Parathyroid adenoma (tissue), 2 donors: ENCODE measurements around the gene ZDHHC22.
"Not testable (repeated sequence)": the region's sequence is repeated elsewhere in the genome, so short reads cannot be mapped to it uniquely, and the experiment has no call there.

ENCODE experiments used
- H2AFZ ChIP-seq: fragments of 300-600 bp; sonication (generic); one replicate; pipeline ENCODE4 v1.7.0; 2017; ENCODE audit warnings: antibody characterized with exemption, mild to moderate bottlenecking
- H3K27ac ChIP-seq: fragments of 300-600 bp; sonication (generic); one replicate; pipeline ENCODE4 v1.7.0; 2017
- H3K27me3 ChIP-seq: fragments of 300-600 bp; sonication (generic); one replicate; pipeline ENCODE4 v1.7.0; 2017; ENCODE audit warnings: low read length; ENCODE audit not compliant: control insufficient read depth, insufficient read depth
- H3K36me3 ChIP-seq: fragments of 300-600 bp; sonication (generic); one replicate; pipeline ENCODE4 v1.7.0; 2017; ENCODE audit warnings: low read length; ENCODE audit not compliant: control insufficient read depth, insufficient read depth
- H3K4me1 ChIP-seq: fragments of 300-600 bp; sonication (generic); one replicate; pipeline ENCODE4 v1.7.0; 2017; ENCODE audit warnings: control low read depth
- H3K4me2 ChIP-seq: fragments of 300-600 bp; sonication (generic); one replicate; pipeline ENCODE4 v1.7.0; 2017; ENCODE audit warnings: low read length
- H3K4me3 ChIP-seq: fragments of 300-600 bp; sonication (generic); one replicate; pipeline ENCODE4 v1.7.0; 2017; ENCODE audit warnings: low read depth, low read length
- H3K79me2 ChIP-seq: fragments of 300-600 bp; sonication (generic); one replicate; pipeline ENCODE4 v1.7.0; 2017; ENCODE audit warnings: control low read depth
- H3K9ac ChIP-seq: fragments of 300-600 bp; sonication (generic); one replicate; pipeline ENCODE4 v1.7.0; 2017; ENCODE audit warnings: mild to moderate bottlenecking
- H3K9me3 ChIP-seq: fragments of 300-600 bp; sonication (generic); one replicate; pipeline ENCODE4 v1.7.0; 2017; ENCODE audit warnings: low read length; ENCODE audit not compliant: control insufficient read depth
- TF ChIP-seq, protein P1 (sequence below): fragments of 300-600 bp; sonication (generic); IDR thresholded peaks from one replicate; pipeline ENCODE4 v1.7.0; 2017; ENCODE audit warnings: antibody characterized with exemption, mild to moderate bottlenecking
- donor health status: primary hyperparathyroidism.

Gene ZDHHC22

DNA sequence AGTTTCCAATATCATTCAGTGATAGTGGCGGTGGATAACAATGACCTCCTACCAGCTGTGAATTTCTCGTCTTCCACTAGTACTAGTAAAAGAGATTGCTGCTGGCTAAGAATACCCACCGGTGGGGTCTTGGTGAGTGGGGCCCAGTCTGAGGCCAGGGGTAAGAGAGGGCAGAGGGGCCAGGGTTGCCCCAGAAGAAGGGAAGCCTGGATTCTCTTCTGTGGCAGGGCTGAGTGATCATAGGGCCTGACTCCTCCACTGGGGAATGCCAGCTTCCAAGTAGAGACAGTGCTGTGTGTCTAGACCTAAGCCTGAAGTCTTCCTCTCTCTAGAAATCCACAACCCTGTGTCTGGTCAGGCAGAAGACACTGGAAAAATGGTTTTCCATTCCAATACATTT is 34.3 kb upstream of the ZDHHC22 start:
- Histone ChIP-seq H3K4me3 (no peak overlapping the region), H3K27me3 (no peaks in the 10 kb centered on the region), H3K9me3 (no peaks in the 10 kb centered on the region), H3K9ac (no peak overlapping the region), H3K27ac (no peak overlapping the region), H3K4me2 (no peak overlapping the region), H3K4me1 (no peaks in the 10 kb centered on the region), H3K36me3 (no peaks in the 10 kb centered on the region), H3K79me2 (no peaks in the 10 kb centered on the region), H2AFZ (no peak overlapping the region)
- TF ChIP-seq, protein P1, sequence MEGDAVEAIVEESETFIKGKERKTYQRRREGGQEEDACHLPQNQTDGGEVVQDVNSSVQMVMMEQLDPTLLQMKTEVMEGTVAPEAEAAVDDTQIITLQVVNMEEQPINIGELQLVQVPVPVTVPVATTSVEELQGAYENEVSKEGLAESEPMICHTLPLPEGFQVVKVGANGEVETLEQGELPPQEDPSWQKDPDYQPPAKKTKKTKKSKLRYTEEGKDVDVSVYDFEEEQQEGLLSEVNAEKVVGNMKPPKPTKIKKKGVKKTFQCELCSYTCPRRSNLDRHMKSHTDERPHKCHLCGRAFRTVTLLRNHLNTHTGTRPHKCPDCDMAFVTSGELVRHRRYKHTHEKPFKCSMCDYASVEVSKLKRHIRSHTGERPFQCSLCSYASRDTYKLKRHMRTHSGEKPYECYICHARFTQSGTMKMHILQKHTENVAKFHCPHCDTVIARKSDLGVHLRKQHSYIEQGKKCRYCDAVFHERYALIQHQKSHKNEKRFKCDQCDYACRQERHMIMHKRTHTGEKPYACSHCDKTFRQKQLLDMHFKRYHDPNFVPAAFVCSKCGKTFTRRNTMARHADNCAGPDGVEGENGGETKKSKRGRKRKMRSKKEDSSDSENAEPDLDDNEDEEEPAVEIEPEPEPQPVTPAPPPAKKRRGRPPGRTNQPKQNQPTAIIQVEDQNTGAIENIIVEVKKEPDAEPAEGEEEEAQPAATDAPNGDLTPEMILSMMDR: no peak

DNA sequence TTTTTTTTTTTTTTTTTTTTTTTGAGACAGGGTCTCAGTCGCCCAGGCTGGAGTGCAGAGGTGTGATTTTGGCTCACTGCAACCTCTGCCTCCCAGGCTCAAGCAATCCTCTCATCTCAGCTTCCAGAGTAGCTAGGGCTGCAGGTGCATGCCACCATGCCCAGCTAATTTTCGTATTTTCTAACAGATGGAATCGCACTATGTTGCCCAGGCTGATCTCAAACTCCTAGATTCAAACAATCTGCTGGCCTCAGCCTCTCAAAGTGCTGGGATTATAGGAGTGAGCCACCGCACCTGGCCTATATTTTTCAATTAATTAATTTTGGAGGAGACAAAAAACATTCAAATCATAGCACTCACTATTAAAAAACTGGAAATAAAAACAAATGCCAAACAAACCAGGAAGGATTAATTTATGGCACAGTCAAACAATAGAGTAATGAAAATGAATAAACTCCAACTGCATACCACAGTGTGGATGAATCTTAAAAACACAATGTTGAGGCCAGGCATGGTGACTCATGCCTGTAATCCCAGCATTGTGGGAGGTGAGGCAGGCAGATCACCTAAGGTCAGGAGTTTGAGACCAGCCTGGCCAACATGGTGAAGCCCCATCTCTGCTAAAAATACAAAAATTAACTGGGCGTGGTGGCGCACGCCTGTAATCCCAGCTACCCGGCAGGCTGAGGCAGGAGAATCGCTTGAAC is 32.5 kb upstream of the ZDHHC22 start:
- not testable (repeated sequence) for H3K79me2 ChIP-seq, H3K27ac ChIP-seq, H3K4me1 ChIP-seq, H3K9ac ChIP-seq, H3K4me3 ChIP-seq, H2AFZ ChIP-seq, H3K27me3 ChIP-seq, H3K9me3 ChIP-seq, H3K4me2 ChIP-seq, H3K36me3 ChIP-seq

DNA sequence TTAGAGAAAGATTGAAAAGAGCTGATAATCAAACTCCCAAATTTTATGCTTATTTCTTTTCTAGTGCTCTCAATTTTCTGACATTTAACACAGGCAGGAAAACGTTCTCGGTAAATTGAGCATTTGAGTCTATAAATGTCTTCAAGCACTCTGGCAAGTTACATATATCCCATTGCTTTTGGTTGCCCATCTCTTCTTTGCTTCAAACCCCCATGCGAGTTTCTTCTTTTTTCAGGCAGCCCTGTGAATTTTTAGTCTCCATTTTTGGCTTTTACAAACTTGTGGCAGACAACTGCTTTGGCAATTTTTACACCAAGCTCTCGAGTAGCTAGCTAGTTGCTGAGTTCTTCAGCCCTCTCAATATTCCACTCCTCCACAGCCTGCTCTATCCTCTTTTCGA is 31.3 kb upstream of the ZDHHC22 start:
- no peaks in the 10 kb centered on the region for H3K79me2 ChIP-seq
- H3K4me1 ChIP-seq: no peaks in the 10 kb centered on the region
- H3K27ac ChIP-seq: no peak overlapping the region
- TF ChIP-seq, protein P1: no peak
- no peak overlapping the region for H2AFZ ChIP-seq
- H3K9me3 ChIP-seq: no peaks in the 10 kb centered on the region
- no peak overlapping the region for H3K4me2 ChIP-seq
- no peak overlapping the region for H3K4me3 ChIP-seq
- no peaks in the 10 kb centered on the region for H3K27me3 ChIP-seq
- H3K9ac ChIP-seq: no peak overlapping the region
- no peaks in the 10 kb centered on the region for H3K36me3 ChIP-seq

DNA sequence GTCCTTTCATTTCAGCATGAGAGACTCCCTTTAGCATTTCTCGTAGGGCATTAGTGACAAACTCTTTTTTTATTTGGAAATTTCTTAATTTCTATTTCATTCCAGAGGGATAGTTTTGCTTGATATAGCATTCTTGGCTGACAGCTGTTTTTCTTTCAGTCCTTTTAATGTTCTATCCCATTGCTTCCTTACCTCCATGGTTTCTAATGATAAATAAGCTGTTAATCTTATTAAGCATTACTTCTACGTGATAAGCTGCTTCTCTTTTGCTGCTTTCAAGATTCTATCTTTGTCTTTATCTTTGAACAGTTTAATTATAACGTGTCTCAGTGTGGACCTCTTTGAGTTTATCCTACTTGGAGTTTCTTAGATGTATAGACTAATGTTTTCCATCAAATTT is 28.5 kb upstream of the ZDHHC22 start:
- TF ChIP-seq, protein P1: no peak
- Histone ChIP-seq H3K4me1 (no peaks in the 10 kb centered on the region), H3K79me2 (no peaks in the 10 kb centered on the region), H3K27ac (no peak overlapping the region), H2AFZ (no peak overlapping the region), H3K4me2 (no peak overlapping the region), H3K9me3 (no peaks in the 10 kb centered on the region), H3K4me3 (no peak overlapping the region), H3K36me3 (no peaks in the 10 kb centered on the region), H3K27me3 (no peaks in the 10 kb centered on the region), H3K9ac (no peak overlapping the region)

DNA sequence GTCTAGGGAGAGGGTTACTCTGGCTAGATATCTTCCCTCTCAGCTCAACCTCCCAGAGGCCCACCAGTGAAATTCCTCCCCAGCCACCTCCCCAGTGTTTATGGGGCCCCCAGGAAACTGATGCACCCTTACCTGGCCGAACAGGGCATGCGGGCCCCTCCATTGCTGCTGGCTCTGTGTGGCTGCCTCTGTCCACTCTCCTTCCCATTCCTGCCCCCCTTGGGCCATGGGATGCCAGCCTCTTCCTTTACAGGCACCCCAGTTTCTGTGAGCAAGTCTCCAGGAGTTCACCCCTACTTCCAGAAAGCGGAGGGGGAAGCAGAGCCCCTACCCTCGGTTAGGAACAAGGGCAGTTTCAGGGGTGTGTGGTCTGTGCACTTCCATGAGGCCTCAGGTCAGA is 19.4 kb upstream of the ZDHHC22 start:
- H3K27me3 ChIP-seq: no peaks in the 10 kb centered on the region
- TF ChIP-seq, protein P1: no peak
- H3K4me3 ChIP-seq: no peak overlapping the region
- H3K9ac ChIP-seq: no peak overlapping the region
- H3K79me2 ChIP-seq: no peaks in the 10 kb centered on the region
- H3K4me1 ChIP-seq: no peaks in the 10 kb centered on the region
- no peak overlapping the region for H3K27ac ChIP-seq
- H3K36me3 ChIP-seq: no peaks in the 10 kb centered on the region
- no peak overlapping the region for H3K4me2 ChIP-seq
- H2AFZ ChIP-seq: no peak overlapping the region
- no peaks in the 10 kb centered on the region for H3K9me3 ChIP-seq
